ENCODE measurements around the gene STAP1. TPM values are rescaled to one million over a fixed set of nuclear protein-coding genes. Genes with fewer than 3 reads are reported as not detected.
A peak's percentile ranks its signal among the peaks of the same experiment; 100 is the strongest.

Gene STAP1, protein sequence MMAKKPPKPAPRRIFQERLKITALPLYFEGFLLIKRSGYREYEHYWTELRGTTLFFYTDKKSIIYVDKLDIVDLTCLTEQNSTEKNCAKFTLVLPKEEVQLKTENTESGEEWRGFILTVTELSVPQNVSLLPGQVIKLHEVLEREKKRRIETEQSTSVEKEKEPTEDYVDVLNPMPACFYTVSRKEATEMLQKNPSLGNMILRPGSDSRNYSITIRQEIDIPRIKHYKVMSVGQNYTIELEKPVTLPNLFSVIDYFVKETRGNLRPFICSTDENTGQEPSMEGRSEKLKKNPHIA
- 1 to 10 TPM in 3 of 6 donors, under 1 TPM in 1, not detected in 2; 0.89 to 2.7 (median 1.7) TPM for total RNA-seq

DNA sequence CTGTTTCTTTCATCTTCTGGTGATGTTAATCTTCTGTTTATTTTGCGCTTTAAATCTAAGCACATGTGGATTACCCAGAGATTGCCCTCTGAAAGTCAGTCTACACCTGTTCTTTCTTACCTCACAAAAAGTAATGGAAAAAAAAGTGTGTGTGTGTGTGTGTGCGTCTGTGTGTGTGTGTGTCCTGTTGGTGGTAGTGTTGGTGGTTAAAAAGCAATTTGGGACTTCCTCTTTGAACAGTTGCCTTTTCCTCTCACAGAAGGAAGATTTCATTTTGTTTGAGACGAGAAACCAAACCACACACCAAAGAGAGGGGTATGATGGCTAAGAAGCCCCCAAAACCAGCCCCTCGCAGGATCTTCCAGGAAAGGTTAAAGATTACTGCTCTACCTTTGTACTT is at the start of gene STAP1:
TSS of gene STAP1 (plus strand) at position 235 of the 400 bp plus-strand sequence. CDS start at position 318, 83 bp downstream.
- 58 to 70% methylated on average over 4 of the region's 4 CpGs for WGBS, 2 donors

DNA sequence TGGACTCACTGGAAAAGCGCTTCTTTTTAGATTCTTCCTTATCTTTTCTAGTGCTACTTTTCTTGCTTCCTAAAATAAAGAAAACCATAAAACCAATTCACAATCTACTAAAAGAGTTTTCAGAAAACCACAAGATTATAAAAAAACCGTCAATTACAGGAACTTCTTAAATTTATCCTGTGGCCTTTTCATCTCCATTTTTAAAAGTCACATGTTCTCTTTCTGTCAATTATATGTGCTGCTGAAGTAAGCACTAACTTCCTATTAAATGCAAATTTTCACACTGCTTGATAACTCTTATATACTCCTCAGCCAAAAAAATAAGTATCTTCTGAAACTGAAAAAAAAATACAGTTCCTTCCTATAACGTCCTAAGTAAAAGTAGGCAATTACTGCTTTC is 46.0 kb upstream of the STAP1 start:
- no peaks in the 10 kb centered on the region for H3K9me3 ChIP-seq
- no peak overlapping the region for H3K27ac ChIP-seq
- H3K36me3 ChIP-seq = peaks cover 2 to 61% (median 10%) of the 10 kb centered on the region in 4 donors
- no peaks in the 10 kb centered on the region for H3K27me3 ChIP-seq
- TF ChIP-seq POLR2A (IDR thresholded peaks at IDR 0.05) = no peak
- TF ChIP-seq POLR2AphosphoS5 (IDR thresholded peaks at IDR 0.05) = no peak
- no peak for TF ChIP-seq EP300 (IDR thresholded peaks at IDR 0.05)
- TF ChIP-seq, protein P1, sequence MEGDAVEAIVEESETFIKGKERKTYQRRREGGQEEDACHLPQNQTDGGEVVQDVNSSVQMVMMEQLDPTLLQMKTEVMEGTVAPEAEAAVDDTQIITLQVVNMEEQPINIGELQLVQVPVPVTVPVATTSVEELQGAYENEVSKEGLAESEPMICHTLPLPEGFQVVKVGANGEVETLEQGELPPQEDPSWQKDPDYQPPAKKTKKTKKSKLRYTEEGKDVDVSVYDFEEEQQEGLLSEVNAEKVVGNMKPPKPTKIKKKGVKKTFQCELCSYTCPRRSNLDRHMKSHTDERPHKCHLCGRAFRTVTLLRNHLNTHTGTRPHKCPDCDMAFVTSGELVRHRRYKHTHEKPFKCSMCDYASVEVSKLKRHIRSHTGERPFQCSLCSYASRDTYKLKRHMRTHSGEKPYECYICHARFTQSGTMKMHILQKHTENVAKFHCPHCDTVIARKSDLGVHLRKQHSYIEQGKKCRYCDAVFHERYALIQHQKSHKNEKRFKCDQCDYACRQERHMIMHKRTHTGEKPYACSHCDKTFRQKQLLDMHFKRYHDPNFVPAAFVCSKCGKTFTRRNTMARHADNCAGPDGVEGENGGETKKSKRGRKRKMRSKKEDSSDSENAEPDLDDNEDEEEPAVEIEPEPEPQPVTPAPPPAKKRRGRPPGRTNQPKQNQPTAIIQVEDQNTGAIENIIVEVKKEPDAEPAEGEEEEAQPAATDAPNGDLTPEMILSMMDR (IDR thresholded peaks at IDR 0.05) = no peak
- H3K4me1 ChIP-seq = no peaks in the 10 kb centered on the region
- 61 to 62% methylated on average over 3 of the region's 3 CpGs for WGBS, 2 donors
- H3K4me3 ChIP-seq = no peak overlapping the region
- ATAC-seq (ENCODE audit: low FRiP score in 2 of 2) (no peak), DNase-seq (no peak)

More for the DNA sequence above, at the start of gene STAP1:
- TF ChIP-seq EP300 (IDR thresholded peaks at IDR 0.05) (no peak), POLR2A (IDR thresholded peaks at IDR 0.05) (no peak), POLR2AphosphoS5 (IDR thresholded peaks at IDR 0.05) (no peak)
- TF ChIP-seq, protein P1 (IDR thresholded peaks at IDR 0.05) = no peak
- Histone ChIP-seq H3K27me3 (no peaks in the 10 kb centered on the region), H3K4me1 (no peaks in the 10 kb centered on the region), H3K9me3 (no peaks in the 10 kb centered on the region), H3K4me3 (no peak within 1 kb of the TSS), H3K27ac (no peak within 1 kb of the TSS), H3K36me3 (no peaks in the 10 kb centered on the region)
- no peak for DNase-seq
- peak in 1 of 2 donors; percentile 31 for ATAC-seq (ENCODE audit: low FRiP score in 2 of 2)

DNA sequence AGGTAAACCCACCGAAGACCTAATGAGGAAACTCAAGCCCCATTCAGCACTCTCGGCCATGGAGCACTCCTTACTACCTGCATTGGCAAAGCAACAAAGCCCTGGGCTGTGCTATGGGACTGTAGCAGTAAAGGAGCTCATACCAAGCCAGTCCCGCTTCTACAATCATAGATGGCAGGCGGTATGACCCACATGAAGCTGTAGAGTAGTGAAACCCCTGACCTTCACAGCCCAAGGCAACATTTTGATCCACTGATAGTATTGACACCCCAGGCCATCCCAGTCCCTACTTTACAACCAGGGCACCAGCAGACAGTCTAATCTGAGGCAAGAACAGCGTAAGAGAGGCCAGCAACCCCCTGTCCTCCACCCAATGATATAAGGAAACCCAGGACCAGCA is 38.4 kb upstream of the STAP1 start:
- WGBS, 2 donors = 94 to 99% methylated on average over 2 to 5 of the region's 5 CpGs
- H3K36me3 ChIP-seq = peaks cover 3 to 29% (median 7%) of the 10 kb centered on the region in 4 donors
- H3K9me3 ChIP-seq = no peaks in the 10 kb centered on the region
- no peak for TF ChIP-seq POLR2AphosphoS5 (IDR thresholded peaks at IDR 0.05)
- TF ChIP-seq, protein P1 (IDR thresholded peaks at IDR 0.05) = no peak
- TF ChIP-seq POLR2A (IDR thresholded peaks at IDR 0.05) = no peak
- no peak for TF ChIP-seq EP300 (IDR thresholded peaks at IDR 0.05)
- H3K27ac ChIP-seq = no peak overlapping the region
- no peak for ATAC-seq (ENCODE audit: low FRiP score in 2 of 2)
- H3K4me1 ChIP-seq = peaks cover 0 to 13% (median 2%) of the 10 kb centered on the region in 4 donors
- H3K4me3 ChIP-seq = no peak overlapping the region
- H3K27me3 ChIP-seq = no peaks in the 10 kb centered on the region
- DNase-seq = no peak

DNA sequence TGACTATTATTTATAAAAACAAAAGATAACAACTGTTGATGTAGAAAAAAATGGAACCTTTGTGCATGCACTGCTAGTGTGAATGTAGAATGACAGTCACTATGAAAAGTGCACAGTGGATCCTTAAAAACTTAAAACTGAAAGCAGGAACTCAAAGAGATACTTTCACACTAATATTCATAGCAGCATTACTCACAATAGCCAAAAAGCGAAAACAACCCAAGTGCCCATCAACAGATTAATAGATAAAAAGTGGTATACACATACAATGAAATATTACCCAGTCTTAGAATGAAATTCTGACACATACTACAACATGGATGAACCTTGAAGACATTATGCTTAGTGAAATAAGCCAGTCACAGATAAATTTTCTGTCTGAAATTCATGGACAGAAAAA is 37.0 kb upstream of the STAP1 start:
- ATAC-seq (ENCODE audit: low FRiP score in 2 of 2) = no peak
- 89 to 92% methylated on average over 1 of the region's 1 CpG for WGBS, 2 donors

More for the DNA sequence above, 37.0 kb upstream of the STAP1 start:
- no peak for DNase-seq
- no peak for TF ChIP-seq POLR2A (IDR thresholded peaks at IDR 0.05)
- TF ChIP-seq, protein P1 (IDR thresholded peaks at IDR 0.05) = no peak
- no peak for TF ChIP-seq POLR2AphosphoS5 (IDR thresholded peaks at IDR 0.05)
- TF ChIP-seq EP300 (IDR thresholded peaks at IDR 0.05) = no peak
- Histone ChIP-seq H3K4me1 (peaks cover 0 to 13% (median 2%) of the 10 kb centered on the region in 4 donors), H3K36me3 (peaks cover 3 to 27% (median 7%) of the 10 kb centered on the region in 4 donors), H3K9me3 (no peaks in the 10 kb centered on the region), H3K27ac (no peak overlapping the region), H3K27me3 (no peaks in the 10 kb centered on the region), H3K4me3 (no peak overlapping the region)

Measured in upper lobe of left lung (tissue), 6 donors.